HG03103 (cell line): ENCODE data around the gene CFAP54.
A peak's percentile ranks its signal among the peaks of the same experiment; 100 is the strongest.
"Not testable (repeated sequence)": the region's sequence is repeated elsewhere in the genome, so short reads cannot be mapped to it uniquely, and the experiment has no call there.

ENCODE experiments used
- ATAC-seq: cut with Tn5 transposase; IDR thresholded peaks from one replicate; pipeline ENCODE4 v1.9.1; 2021; ENCODE audit warnings: low read depth; ENCODE audit not compliant: unreplicated experiment

The CFAP54 gene

GRCh38 chr12:96510306-96510764 is 21.0 kb downstream of the CFAP54 start:
- ATAC-seq = no peak

- ATAC-seq = no peak
Observed at GRCh38 chr12:96513166-96513565, 23.8 kb downstream of the CFAP54 start.

- ATAC-seq = no peak
Observed at GRCh38 chr12:96513681-96514080, 24.3 kb downstream of the CFAP54 start.

GRCh38 chr12:96514328-96514727 is 25.0 kb downstream of the CFAP54 start:
- ATAC-seq = peak; percentile 80

- peak; percentile 50 for ATAC-seq
Observed at GRCh38 chr12:96516472-96517430, 27.4 kb downstream of the CFAP54 start.

- ATAC-seq = no peak
Observed at GRCh38 chr12:96520767-96521166, 31.4 kb downstream of the CFAP54 start.

GRCh38 chr12:96521895-96522682 is 32.7 kb downstream of the CFAP54 start:
- ATAC-seq = no peak

GRCh38 chr12:96522690-96523089 is 33.3 kb downstream of the CFAP54 start:
- no peak for ATAC-seq

GRCh38 chr12:96526110-96526509 is 36.7 kb downstream of the CFAP54 start:
- no peak for ATAC-seq

- ATAC-seq = no peak
Observed at GRCh38 chr12:96529912-96530311, 40.5 kb downstream of the CFAP54 start.

GRCh38 chr12:96534339-96534738 is 45.0 kb downstream of the CFAP54 start:
- no peak for ATAC-seq

GRCh38 chr12:96548384-96548783 is 59.0 kb downstream of the CFAP54 start:
- no peak for ATAC-seq

GRCh38 chr12:96549341-96549740 is 60.0 kb downstream of the CFAP54 start:
- ATAC-seq = no peak

GRCh38 chr12:96570579-96570978 is 81.2 kb downstream of the CFAP54 start:
- ATAC-seq = peak; percentile 21

- ATAC-seq = peak; percentile 89
Observed at GRCh38 chr12:96571101-96571862, 81.9 kb downstream of the CFAP54 start.

- peak; percentile 94 for ATAC-seq
Observed at GRCh38 chr12:96578526-96579125, 89.2 kb downstream of the CFAP54 start.

- no peak for ATAC-seq
Observed at GRCh38 chr12:96585977-96586376, 96.6 kb downstream of the CFAP54 start.

- no peak for ATAC-seq
Observed at GRCh38 chr12:96587691-96588090, 98.3 kb downstream of the CFAP54 start.

GRCh38 chr12:96590970-96591369 is 101.6 kb downstream of the CFAP54 start:
- ATAC-seq = no peak

- not testable (repeated sequence) for ATAC-seq
Observed at GRCh38 chr12:96604374-96604773, 115.0 kb downstream of the CFAP54 start.
